PC-9 (cell line): Measurements from ENCODE around the gene SUPT3H.

ENCODE experiments used
- EZH2 ChIP-seq: fragments of 200-600 bp; sonication (generic); IDR thresholded peaks from 2 replicates; pipeline ENCODE4 v1.8.0; 2017; ENCODE audit warnings: antibody characterized with exemption, low read depth
- TF ChIP-seq, protein P1 (sequence below): fragments of 200-600 bp; sonication (generic); conservative IDR thresholded peaks from 2 replicates; pipeline ENCODE4 v1.6.1; 2017; ENCODE audit warnings: mixed run types, antibody characterized with exemption, mild to moderate bottlenecking, moderate library complexity

DNA sequence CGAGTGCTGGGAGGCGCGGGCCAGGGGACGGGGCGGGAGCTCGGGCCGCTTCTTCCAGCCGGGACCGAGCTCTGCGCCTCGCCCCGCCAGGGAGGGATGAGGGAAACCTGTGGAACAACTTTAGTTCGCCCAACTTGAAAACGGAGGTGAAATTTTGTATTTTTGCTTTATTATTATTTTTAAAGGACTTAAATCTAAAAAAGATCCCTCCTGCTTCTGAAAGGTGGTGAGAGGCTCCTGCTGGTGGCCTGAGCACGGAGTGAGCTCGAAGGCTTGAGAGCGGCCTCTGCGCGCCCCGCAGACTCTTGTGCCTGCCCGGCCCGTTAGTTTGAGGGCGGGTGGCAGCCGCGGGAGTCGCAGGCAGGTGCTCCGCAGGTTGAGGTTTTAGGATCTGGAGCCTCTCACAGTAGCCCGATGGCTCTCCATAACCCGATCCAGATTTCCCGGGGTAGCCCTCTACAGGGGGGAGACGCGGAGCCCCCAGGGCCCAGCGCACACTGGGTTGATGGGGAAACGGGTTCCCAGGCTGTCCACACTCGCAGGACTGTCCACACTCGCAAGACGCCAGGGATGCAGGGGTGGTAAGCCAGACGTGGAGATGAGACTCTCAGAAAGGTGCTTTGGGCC lies 46.2 kb upstream of the SUPT3H start:
- TF ChIP-seq, protein P1, sequence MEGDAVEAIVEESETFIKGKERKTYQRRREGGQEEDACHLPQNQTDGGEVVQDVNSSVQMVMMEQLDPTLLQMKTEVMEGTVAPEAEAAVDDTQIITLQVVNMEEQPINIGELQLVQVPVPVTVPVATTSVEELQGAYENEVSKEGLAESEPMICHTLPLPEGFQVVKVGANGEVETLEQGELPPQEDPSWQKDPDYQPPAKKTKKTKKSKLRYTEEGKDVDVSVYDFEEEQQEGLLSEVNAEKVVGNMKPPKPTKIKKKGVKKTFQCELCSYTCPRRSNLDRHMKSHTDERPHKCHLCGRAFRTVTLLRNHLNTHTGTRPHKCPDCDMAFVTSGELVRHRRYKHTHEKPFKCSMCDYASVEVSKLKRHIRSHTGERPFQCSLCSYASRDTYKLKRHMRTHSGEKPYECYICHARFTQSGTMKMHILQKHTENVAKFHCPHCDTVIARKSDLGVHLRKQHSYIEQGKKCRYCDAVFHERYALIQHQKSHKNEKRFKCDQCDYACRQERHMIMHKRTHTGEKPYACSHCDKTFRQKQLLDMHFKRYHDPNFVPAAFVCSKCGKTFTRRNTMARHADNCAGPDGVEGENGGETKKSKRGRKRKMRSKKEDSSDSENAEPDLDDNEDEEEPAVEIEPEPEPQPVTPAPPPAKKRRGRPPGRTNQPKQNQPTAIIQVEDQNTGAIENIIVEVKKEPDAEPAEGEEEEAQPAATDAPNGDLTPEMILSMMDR: no peak
- no peak for TF ChIP-seq EZH2
